Stimulated activated CD8-positive, alpha-beta memory T cell treated with anti-CD3 and anti-CD28 coated beads, Interleukin-15, amount 100 ng/mL, for 4 hours (primary cell): Measurements from ENCODE around the gene NLRP12.
"Not testable (repeated sequence)": the region's sequence is repeated elsewhere in the genome, so short reads cannot be mapped to it uniquely, and the experiment has no call there.

Experiments used
- DNase-seq, 2 donors: peaks; one replicate each; pipeline ENCODE4 v3.0.0-alpha.2; 2020; ENCODE audit warnings: low read depth in 2 of 2

The NLRP12 gene

GRCh38 chr19:53782698-53783097 lies 41.4 kb downstream of the NLRP12 start:
- no peak for DNase-seq

GRCh38 chr19:53781332-53781731 lies 42.8 kb downstream of the NLRP12 start:
- DNase-seq: not testable (repeated sequence)

- no peak for DNase-seq
These were observed 43.6 kb downstream of the NLRP12 start for GRCh38 chr19:53780506-53780905.

GRCh38 chr19:53775524-53775923 lies 48.6 kb downstream of the NLRP12 start:
- DNase-seq: no peak

- not testable (repeated sequence) for DNase-seq
These were observed 49.6 kb downstream of the NLRP12 start for GRCh38 chr19:53774491-53774890.

DNA sequence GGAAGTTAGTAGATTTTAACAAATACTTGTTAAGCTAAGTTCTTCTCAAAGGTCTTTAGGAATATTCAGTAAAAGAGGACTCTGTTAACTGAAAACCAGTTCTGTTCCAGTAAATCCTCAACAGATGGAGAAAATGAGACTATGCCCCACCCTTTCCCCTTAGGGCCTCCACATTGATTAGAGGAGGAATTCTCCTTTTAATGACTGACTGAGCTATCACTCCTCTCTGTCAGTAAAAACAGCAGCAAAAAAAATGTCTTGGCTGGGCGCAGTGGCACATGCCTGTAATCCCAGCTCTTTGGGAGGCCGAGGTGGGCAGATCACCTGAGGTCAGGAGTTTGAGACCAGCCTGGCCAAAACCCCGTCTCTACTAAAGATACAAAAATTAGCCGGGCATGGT lies 50.1 kb downstream of the NLRP12 start:
- no peak for DNase-seq

DNA sequence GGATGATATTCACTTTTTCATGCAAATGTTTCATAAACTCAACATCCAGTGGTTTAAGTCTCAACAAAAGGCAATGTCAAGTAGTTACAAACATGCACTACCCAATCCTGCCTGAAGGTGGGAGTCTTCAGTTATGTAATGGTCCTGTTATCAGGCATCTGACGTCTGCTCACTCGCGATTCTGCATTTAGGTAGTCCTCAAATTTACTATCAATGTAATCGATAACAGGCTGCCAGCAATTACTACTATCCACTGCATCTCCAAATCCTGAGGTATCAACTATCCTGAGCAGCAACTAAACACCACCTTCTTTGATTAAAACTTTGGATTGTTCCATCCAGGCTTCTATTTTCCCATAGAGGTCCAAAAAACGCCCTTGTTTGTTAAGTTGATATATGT lies 51.2 kb downstream of the NLRP12 start:
- peak in 1 of 2 donors; percentile 28 for DNase-seq

DNA sequence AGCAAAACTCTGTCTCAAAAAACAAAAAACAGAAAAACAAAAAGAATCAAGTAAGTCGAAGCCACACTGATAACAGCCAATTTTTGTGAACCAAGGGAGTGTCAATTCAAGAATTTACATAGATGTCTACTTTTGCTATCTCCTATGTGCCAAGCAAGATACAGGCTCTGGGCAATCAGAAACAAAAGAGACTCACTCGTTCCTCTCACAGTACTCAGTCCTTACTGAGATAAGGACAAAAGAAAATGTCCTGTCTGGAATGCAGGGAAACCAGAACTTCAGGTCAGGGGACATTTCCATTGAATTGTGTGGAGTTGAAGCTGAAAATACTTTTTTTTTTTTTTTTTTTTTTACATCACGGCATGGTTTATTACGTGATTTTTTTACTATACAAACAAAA lies 53.0 kb downstream of the NLRP12 start:
- DNase-seq: no peak

DNA sequence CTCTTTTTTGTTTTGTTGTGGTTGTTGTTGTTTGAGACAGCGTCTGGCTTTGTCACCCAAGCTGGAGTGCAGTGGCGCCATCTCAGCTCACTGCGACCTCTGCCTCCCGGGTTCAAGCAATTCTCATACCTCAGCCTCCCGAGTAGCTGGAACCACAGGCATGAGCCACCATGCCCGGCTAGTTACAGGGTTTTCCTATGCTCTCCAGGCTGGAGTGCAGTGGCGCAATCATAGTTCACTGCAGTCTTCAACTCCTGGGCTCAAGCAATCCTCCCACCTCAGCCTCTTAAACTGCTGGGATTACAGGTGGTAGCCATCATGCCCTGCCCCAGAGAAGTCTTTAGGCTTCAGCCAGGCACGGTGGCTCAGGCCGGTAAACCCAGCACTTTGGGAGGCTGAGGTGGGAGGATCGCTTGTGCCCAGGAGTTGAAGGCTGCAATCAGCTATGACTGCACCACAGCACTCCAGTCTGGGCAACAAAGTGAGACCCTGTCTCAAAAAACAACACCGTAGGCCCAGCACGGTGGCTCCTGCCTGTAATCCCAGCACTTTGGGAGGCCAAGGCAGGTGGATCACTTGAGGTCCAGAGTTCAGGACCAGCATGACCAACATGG lies 54.3 kb downstream of the NLRP12 start:
- DNase-seq: not testable (repeated sequence)

DNA sequence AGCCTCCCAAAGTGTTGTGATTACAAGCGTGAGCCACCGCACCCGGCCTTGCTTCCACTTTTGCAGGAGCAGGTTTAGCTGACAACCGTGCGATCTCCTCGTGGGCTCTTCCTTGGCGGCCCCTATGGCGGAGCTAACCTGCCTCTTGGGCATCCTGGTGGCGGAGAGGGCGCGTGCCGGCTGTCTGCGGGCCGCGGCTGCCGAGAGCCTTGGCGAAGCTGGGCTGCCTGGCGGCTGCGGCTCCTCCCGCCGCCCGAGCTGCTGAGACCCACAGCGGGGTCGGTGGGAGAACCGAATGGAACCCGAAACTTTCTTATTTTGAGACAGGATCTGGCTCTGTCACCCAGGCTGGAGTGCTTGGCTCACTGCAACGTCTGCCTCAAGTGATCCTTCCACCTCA lies 55.7 kb downstream of the NLRP12 start:
- no peak for DNase-seq

DNA sequence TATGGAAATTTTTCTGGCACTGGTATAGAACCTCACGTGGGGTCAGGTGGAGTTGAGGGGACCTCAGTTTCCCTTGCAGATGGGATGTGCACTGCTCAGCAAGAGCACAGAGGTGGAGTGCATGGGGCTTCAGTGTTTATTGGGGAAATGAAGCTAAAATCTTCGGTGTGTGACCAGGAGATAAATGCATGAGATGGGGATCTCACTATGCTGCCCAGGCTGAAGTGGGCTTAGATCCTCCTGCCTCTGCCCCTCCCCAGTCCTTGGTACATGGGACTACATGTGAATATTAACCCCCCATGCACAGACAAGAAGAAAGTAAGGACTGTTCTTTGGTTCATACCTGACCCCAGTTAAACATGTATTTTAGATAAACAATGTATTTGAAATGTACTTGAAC lies 65.1 kb downstream of the NLRP12 start:
- DNase-seq: not testable (repeated sequence)
